ENCODE measurements around the gene SERPINB7. TPM values are rescaled to one million over a fixed set of nuclear protein-coding genes. Genes with fewer than 3 reads are reported as not detected.

The SERPINB7 gene
- total RNA-seq, 6 donors from 2014 or later = 1.3 TPM; not detected in 5

DNA sequence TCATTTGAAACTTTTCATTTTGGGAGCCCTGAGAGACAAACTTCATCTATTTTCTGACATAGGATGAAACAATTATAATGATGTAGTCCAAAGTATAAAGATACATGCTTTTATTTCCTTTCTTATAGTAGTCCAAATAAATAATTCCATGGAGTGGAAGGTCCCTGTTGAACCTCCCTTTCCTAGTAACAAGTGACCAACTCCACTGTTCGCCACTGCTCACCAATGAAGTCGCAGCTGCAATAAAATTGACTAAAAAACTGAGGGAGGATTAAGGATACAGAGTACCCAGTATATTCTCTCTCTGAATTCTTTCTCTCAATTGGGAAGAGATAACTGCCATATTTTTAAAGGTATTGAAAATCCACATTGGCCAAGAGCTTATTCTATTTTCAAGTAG, 14.1 kb downstream of the SERPINB7 start:
- H3K36me3 ChIP-seq = no peaks in the 10 kb centered on the region
- no peaks in the 10 kb centered on the region for H3K9me3 ChIP-seq
- no peak overlapping the region for H3K4me3 ChIP-seq
- DNase-seq (no peak), ATAC-seq (ENCODE audit: low FRiP score in 2 of 2) (no peak)
- no peaks in the 10 kb centered on the region for H3K4me1 ChIP-seq
- H3K27ac ChIP-seq = no peak overlapping the region
- H3K27me3 ChIP-seq = no peaks in the 10 kb centered on the region
- WGBS, 2 donors = 90 to 95% methylated on average over 2 of the region's 2 CpGs
- no peak for TF ChIP-seq EP300 (IDR thresholded peaks at IDR 0.05)
- TF ChIP-seq, protein P1, sequence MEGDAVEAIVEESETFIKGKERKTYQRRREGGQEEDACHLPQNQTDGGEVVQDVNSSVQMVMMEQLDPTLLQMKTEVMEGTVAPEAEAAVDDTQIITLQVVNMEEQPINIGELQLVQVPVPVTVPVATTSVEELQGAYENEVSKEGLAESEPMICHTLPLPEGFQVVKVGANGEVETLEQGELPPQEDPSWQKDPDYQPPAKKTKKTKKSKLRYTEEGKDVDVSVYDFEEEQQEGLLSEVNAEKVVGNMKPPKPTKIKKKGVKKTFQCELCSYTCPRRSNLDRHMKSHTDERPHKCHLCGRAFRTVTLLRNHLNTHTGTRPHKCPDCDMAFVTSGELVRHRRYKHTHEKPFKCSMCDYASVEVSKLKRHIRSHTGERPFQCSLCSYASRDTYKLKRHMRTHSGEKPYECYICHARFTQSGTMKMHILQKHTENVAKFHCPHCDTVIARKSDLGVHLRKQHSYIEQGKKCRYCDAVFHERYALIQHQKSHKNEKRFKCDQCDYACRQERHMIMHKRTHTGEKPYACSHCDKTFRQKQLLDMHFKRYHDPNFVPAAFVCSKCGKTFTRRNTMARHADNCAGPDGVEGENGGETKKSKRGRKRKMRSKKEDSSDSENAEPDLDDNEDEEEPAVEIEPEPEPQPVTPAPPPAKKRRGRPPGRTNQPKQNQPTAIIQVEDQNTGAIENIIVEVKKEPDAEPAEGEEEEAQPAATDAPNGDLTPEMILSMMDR (IDR thresholded peaks at IDR 0.05) = no peak
- no peak for TF ChIP-seq POLR2AphosphoS5 (IDR thresholded peaks at IDR 0.05)
- TF ChIP-seq POLR2A (IDR thresholded peaks at IDR 0.05) = no peak

DNA sequence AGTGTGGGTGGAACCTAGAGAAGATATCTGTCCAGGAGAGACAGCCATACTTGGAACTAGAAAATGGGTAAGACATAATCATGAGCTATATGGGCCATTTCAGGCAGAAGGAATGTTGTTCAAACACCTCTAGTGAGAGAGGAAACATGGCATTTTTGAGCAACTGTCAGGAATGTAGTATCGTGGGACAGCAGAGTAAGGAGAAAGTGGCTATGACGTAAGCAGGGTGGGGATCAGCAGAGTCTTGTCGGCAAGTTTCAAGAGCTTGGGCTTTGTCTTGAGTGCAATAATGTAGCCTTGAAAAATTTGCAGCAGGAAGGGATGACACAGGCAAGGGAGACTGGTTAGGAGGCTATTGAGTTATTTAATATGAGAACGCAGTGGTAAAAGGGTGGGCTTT, 20.4 kb downstream of the SERPINB7 start:
- no peaks in the 10 kb centered on the region for H3K36me3 ChIP-seq
- 68 to 73% methylated on average over 4 of the region's 4 CpGs for WGBS, 2 donors
- no peak overlapping the region for H3K4me3 ChIP-seq
- H3K4me1 ChIP-seq = no peaks in the 10 kb centered on the region
- H3K27me3 ChIP-seq = no peaks in the 10 kb centered on the region
- no peak for DNase-seq
- no peaks in the 10 kb centered on the region for H3K9me3 ChIP-seq
- TF ChIP-seq, protein P1 (IDR thresholded peaks at IDR 0.05) = no peak
- no peak for TF ChIP-seq EP300 (IDR thresholded peaks at IDR 0.05)
- TF ChIP-seq POLR2AphosphoS5 (IDR thresholded peaks at IDR 0.05) = no peak
- no peak for TF ChIP-seq POLR2A (IDR thresholded peaks at IDR 0.05)
- no peak overlapping the region for H3K27ac ChIP-seq
- ATAC-seq (ENCODE audit: low FRiP score in 2 of 2) = no peak

DNA sequence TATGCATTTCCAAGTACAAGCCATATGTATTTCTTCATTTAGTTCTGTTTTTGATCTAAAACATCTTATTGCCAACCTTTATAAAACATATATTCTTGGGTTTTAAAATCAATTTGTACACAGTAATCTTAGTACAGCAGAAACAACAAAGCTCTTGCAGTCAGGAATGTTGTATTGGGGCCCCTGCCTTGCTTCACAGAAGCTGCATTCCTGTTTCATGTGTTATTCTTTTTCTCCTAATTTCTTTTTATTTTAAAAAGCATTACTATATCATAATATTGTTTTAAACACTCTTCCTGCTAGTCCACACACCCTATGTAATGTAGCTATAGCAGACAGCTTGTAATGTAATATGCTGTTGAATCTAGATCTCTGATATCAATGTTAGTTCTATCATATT, 24.0 kb downstream of the SERPINB7 start:
- ATAC-seq (ENCODE audit: low FRiP score in 2 of 2) = no peak
- Histone ChIP-seq H3K4me1 (no peaks in the 10 kb centered on the region), H3K36me3 (no peaks in the 10 kb centered on the region), H3K4me3 (no peak overlapping the region), H3K27ac (no peak overlapping the region), H3K9me3 (no peaks in the 10 kb centered on the region), H3K27me3 (no peaks in the 10 kb centered on the region)
- TF ChIP-seq POLR2A (IDR thresholded peaks at IDR 0.05) = no peak
- TF ChIP-seq EP300 (IDR thresholded peaks at IDR 0.05) = no peak
- TF ChIP-seq, protein P1 (IDR thresholded peaks at IDR 0.05) = no peak
- TF ChIP-seq POLR2AphosphoS5 (IDR thresholded peaks at IDR 0.05) = no peak
- no peak for DNase-seq

DNA sequence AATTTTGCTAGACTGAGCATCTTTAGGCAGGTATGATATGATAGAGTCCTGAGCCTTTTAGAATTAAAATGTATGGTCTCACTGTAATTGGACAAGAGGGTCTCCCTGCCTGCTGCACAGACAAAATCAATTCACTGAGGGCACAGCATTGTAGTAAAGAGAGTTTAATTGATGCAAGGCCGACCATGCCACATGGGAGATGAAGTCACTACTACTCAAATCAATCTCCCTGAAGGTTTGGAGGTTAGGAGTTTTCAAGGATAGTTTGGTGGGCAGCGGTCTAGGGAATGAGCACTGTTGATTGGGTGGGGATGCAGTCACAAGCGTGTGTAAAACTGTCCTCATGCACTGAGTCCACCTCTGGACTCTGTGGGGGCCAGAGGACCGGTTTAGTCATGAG, 26.1 kb downstream of the SERPINB7 start:
- Histone ChIP-seq H3K4me1 (no peaks in the 10 kb centered on the region), H3K9me3 (no peaks in the 10 kb centered on the region), H3K27ac (no peak overlapping the region), H3K36me3 (no peaks in the 10 kb centered on the region), H3K4me3 (no peak overlapping the region), H3K27me3 (no peaks in the 10 kb centered on the region)
- no peak for ATAC-seq (ENCODE audit: low FRiP score in 2 of 2)
- TF ChIP-seq POLR2AphosphoS5 (IDR thresholded peaks at IDR 0.05) = no peak
- no peak for TF ChIP-seq EP300 (IDR thresholded peaks at IDR 0.05)
- TF ChIP-seq, protein P1 (IDR thresholded peaks at IDR 0.05) = no peak
- TF ChIP-seq POLR2A (IDR thresholded peaks at IDR 0.05) = no peak
- 77 to 94% methylated on average over 4 of the region's 4 CpGs for WGBS, 2 donors
- no peak for DNase-seq

DNA sequence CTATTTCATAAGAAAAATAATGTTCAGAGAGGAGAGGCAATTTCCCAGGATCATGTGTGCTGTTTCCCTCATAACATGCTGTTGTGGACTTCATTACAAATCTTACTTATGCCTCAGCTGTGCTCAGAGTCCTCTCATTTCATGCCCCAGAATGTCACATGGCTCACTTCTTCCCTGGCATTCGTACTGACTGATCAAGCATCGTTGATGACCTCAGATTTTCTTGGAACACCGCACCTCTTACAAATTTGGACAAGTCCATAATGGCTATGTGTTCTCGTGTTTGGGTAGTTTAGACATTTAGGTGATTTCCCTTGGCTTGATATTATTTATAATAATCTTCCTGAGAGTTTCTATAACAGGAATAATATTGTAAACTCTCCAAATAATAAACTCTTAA, 32.9 kb downstream of the SERPINB7 start:
- ATAC-seq (ENCODE audit: low FRiP score in 2 of 2) (no peak), DNase-seq (no peak)
- H3K4me3 ChIP-seq = no peak overlapping the region
- TF ChIP-seq EP300 (IDR thresholded peaks at IDR 0.05) = no peak
- TF ChIP-seq POLR2AphosphoS5 (IDR thresholded peaks at IDR 0.05) = no peak
- TF ChIP-seq POLR2A (IDR thresholded peaks at IDR 0.05) = no peak
- TF ChIP-seq, protein P1 (IDR thresholded peaks at IDR 0.05) = no peak
- no peaks in the 10 kb centered on the region for H3K36me3 ChIP-seq
- no peaks in the 10 kb centered on the region for H3K9me3 ChIP-seq
- 52 to 59% methylated on average over 4 of the region's 4 CpGs for WGBS, 2 donors
- H3K27me3 ChIP-seq = no peaks in the 10 kb centered on the region
- no peaks in the 10 kb centered on the region for H3K4me1 ChIP-seq
- no peak overlapping the region for H3K27ac ChIP-seq

All from upper lobe of left lung (tissue), 6 donors.